OCI-LY7 (cell line): ENCODE measurements around the gene ST6GALNAC2. TPM values are rescaled to one million over a fixed set of nuclear protein-coding genes. Genes with fewer than 3 reads are reported as not detected.

Source experiments
- BruUV-seq: library from RNA; stranded (reverse); fragments of 400-500 nt; replicated peaks from 2 replicates; lab custom pipeline; 2021; lab: Mats Ljungman, UMichigan
- CTCF ChIA-PET: fragments of 300-600 bp; sonication (Branson Sonifier 250); formaldehyde crosslinking; loops from one replicate; lab custom pipeline; 2022; ENCODE audit warnings: antibody characterized with exemption; ENCODE audit not compliant: unreplicated experiment; lab: Charles Lee
- POLR2A ChIA-PET: fragments of 300-600 bp; sonication (Branson Sonifier 250); formaldehyde crosslinking; loops from one replicate; lab custom pipeline; 2022; ENCODE audit warnings: antibody characterized with exemption; lab: Charles Lee
- DNase-seq: peaks from one replicate; pipeline ENCODE4 v3.0.0-alpha.2; 2015; ENCODE audit warnings: low spot score
- H2AFZ ChIP-seq: fragments of 200-600 bp; sonication (generic), shearing (Covaris generic); 2 replicates; pipeline ENCODE4 v1.6.1; 2014; ENCODE audit warnings: mild to moderate bottlenecking, antibody characterized with exemption, low read length, moderate library complexity
- H3K27ac ChIP-seq: fragments of 200-600 bp; sonication (generic); 2 replicates; pipeline ENCODE4 v1.5.1; 2014; ENCODE audit warnings: mixed run types, low read depth, mild to moderate bottlenecking, moderate library complexity, low read length, inconsistent platforms; ENCODE audit not compliant: poor library complexity, severe bottlenecking
- H3K36me3 ChIP-seq: fragments of 200-600 bp; sonication (generic); 2 replicates; pipeline ENCODE4 v1.6.1; 2014; ENCODE audit warnings: mild to moderate bottlenecking, antibody characterized with exemption, low read length, moderate library complexity, mixed read lengths; ENCODE audit not compliant: insufficient read depth
- H3K4me1 ChIP-seq: fragments of 200-600 bp; sonication (generic); 2 replicates; pipeline ENCODE4 v1.5.1; 2014; ENCODE audit warnings: mild to moderate bottlenecking, low read length; ENCODE audit not compliant: insufficient read depth, poor library complexity, severe bottlenecking
- H3K4me2 ChIP-seq: fragments of 200-600 bp; sonication (generic); 2 replicates; pipeline ENCODE4 v1.6.1; 2014; ENCODE audit warnings: mild to moderate bottlenecking, low read length
- H3K4me3 ChIP-seq: fragments of 200-600 bp; sonication (generic); 2 replicates; pipeline ENCODE4 v1.5.1; 2014; ENCODE audit warnings: mild to moderate bottlenecking, low read depth, low read length; ENCODE audit not compliant: poor library complexity, severe bottlenecking
- H3K79me2 ChIP-seq: fragments of 200-600 bp; sonication (generic); 2 replicates; pipeline ENCODE4 v1.6.1; 2016; ENCODE audit warnings: low read depth, mild to moderate bottlenecking, low read length, moderate library complexity, mixed read lengths; ENCODE audit not compliant: insufficient read depth
- H3K9me2 ChIP-seq: fragments of 200-600 bp; sonication (generic); 2 replicates; pipeline ENCODE4 v1.6.1; 2016; ENCODE audit warnings: mild to moderate bottlenecking, low read length, mixed read lengths; ENCODE audit not compliant: insufficient read depth
- H3K9me3 ChIP-seq: fragments of 200-600 bp; sonication (generic); 2 replicates; pipeline ENCODE4 v1.6.1; 2014; ENCODE audit warnings: mild to moderate bottlenecking, mixed run types, low read length, mixed read lengths
- H4K20me1 ChIP-seq: fragments of 200-600 bp; sonication (generic); 2 replicates; pipeline ENCODE4 v1.6.1; 2014; ENCODE audit warnings: mild to moderate bottlenecking, antibody characterized with exemption, low read length, moderate library complexity, mixed read lengths; ENCODE audit not compliant: insufficient read depth
- EZH2phosphoT487 ChIP-seq: fragments of 200-600 bp; sonication (generic); IDR thresholded peaks from 2 replicates; pipeline ENCODE4 v1.6.1; 2018; ENCODE audit warnings: low read depth, borderline replicate concordance, mild to moderate bottlenecking, mixed run types, antibody characterized with exemption, low read length, moderate library complexity, mixed read lengths
- intact Hi-C: fragments of 100-400 bp; cut with micrococcal nuclease; formaldehyde crosslinking; loops from one replicate; pipeline ENCODE4 v1.10.0; 2022; ENCODE audit not compliant: unreplicated experiment
- total RNA-seq, 2 experiments: library from RNA; depleted of rRNA in 1 of 2; stranded (reverse); fragments of >200 nt in 1 of 2; shearing (Covaris generic) in 1 of 2; gene quantifications; 2 replicates each; pipeline ENCODE4 v1.2.3, GENCODE V29; 2014 to 2022
- TF ChIP-seq, protein P1 (sequence below): fragments of 200-600 bp; sonication (generic); conservative IDR thresholded peaks from 2 replicates; pipeline ENCODE4 v1.5.1; 2014; ENCODE audit warnings: mild to moderate bottlenecking, antibody characterized with exemption, low read length, moderate library complexity, mixed read lengths

ST6GALNAC2 gene
- total RNA-seq, 2 experiments from 2014 or later = not detected

DNA sequence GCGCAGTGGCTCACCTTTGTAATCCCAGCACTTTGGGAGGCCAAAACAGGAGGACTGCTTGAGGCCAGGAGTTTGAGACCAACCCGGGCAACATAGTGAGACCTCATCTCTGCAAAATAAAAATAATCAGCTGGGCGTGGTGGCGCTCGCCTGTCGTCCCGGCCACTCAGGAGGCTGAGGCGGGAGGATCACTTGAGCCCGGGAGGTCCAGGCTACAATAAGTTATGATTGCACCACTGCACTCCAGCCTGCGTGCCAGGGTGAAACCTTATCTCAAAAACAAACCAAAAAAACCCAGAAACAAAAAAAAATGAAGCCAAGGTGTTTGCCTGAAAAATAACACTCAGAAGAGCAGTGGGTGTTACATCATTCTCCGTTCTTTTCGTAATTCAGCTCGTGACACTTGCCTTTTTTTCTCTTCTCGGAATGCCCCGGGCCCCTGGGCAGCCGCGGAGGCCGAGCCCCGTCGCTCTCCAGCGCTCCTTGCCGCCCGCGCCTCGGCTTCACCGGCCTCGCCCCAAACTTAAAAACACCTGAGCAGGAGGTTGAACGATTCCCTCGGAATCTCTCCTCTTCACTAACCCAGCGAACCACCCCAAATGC is 28.8 kb downstream of the ST6GALNAC2 start:
- ChIA-PET POLR2A (interaction anchor here (0.6 to 5.4 kb wide), 11 partner anchors 10 to 1020 kb away, joined by 3 to 53 read pairs (median 3); no protein-coding TSS in a partner anchor), CTCF (interaction anchor here (0.7 to 2.3 kb wide), 8 partner anchors 10 to 203 kb away, joined by 3 to 11 read pairs (median 4); partner anchors contain the start of gene PRPSAP1)
- intact Hi-C loops = loop anchor here (1.0 to 5.0 kb wide), 2 partner anchors 29 to 115 kb away; no protein-coding TSS in a partner anchor
- TF ChIP-seq EZH2phosphoT487 = no peak
- TF ChIP-seq, protein P1, sequence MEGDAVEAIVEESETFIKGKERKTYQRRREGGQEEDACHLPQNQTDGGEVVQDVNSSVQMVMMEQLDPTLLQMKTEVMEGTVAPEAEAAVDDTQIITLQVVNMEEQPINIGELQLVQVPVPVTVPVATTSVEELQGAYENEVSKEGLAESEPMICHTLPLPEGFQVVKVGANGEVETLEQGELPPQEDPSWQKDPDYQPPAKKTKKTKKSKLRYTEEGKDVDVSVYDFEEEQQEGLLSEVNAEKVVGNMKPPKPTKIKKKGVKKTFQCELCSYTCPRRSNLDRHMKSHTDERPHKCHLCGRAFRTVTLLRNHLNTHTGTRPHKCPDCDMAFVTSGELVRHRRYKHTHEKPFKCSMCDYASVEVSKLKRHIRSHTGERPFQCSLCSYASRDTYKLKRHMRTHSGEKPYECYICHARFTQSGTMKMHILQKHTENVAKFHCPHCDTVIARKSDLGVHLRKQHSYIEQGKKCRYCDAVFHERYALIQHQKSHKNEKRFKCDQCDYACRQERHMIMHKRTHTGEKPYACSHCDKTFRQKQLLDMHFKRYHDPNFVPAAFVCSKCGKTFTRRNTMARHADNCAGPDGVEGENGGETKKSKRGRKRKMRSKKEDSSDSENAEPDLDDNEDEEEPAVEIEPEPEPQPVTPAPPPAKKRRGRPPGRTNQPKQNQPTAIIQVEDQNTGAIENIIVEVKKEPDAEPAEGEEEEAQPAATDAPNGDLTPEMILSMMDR = no peak
- Histone ChIP-seq H3K36me3 (peaks cover 42% of the 10 kb centered on the region), H3K4me2 (peak overlapping the region; percentile 84), H3K4me1 (peaks cover 52% of the 10 kb centered on the region), H4K20me1 (peaks cover 32% of the 10 kb centered on the region), H3K79me2 (peaks cover 53% of the 10 kb centered on the region), H3K9me3 (no peaks in the 10 kb centered on the region), H3K9me2 (no peaks in the 10 kb centered on the region), H3K4me3 (peak overlapping the region; percentile 77), H3K27ac (peak overlapping the region; percentile 59), H2AFZ (peak overlapping the region; percentile 92)
- TSS peak; percentile 75 for BruUV-seq
- no peak for DNase-seq

DNA sequence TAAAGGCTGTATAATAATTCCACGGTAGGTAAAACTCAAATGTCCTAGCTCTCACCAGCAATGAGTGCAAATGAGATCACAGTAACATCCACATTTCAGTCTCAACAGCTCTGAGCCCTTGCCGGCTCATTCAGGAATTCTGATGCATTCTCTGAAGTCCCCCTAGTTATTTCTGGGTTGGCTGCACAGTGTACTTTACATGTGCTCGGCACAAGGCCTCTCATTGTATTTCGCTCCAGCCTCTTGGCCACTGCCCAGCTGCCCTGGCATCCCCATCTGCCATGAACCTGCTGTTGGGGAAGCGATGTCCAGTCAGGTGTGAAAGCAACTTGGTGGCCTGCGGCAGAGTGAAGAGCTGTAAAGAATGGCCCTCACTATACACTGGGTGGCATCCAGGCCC is 31.5 kb downstream of the ST6GALNAC2 start:
- H4K20me1 ChIP-seq = peaks cover 6% of the 10 kb centered on the region
- H3K27ac ChIP-seq = no peak overlapping the region
- BruUV-seq = no TSS peak
- intact Hi-C loops = no loop called here
- H3K9me2 ChIP-seq = no peaks in the 10 kb centered on the region
- no peak for DNase-seq
- CTCF ChIA-PET = interaction anchor here (0.6 to 0.7 kb wide), 2 partner anchors 32 to 529 kb away, joined by 3 read pairs; no protein-coding TSS in a partner anchor
- H2AFZ ChIP-seq = no peak overlapping the region
- H3K9me3 ChIP-seq = no peaks in the 10 kb centered on the region
- H3K4me1 ChIP-seq = peaks cover 24% of the 10 kb centered on the region
- TF ChIP-seq, protein P1 = no peak
- peaks cover 26% of the 10 kb centered on the region for H3K79me2 ChIP-seq
- peaks cover 14% of the 10 kb centered on the region for H3K36me3 ChIP-seq
- POLR2A ChIA-PET = no interaction called here
- H3K4me3 ChIP-seq = no peak overlapping the region
- H3K4me2 ChIP-seq = no peak overlapping the region
